ENCODE measurements around the gene OXSR1.
"Not testable (repeated sequence)": the region's sequence is repeated elsewhere in the genome, so short reads cannot be mapped to it uniquely, and the experiment has no call there.

The OXSR1 gene

GRCh38 chr3:38169027-38169317, 3.6 kb downstream of the OXSR1 start:
- DNase-seq: no peak

- no peak for DNase-seq
These were observed 5.4 kb downstream of the OXSR1 start for GRCh38 chr3:38170722-38171121.

- no peak for DNase-seq
These were observed 6.3 kb downstream of the OXSR1 start for GRCh38 chr3:38171622-38172021.

- DNase-seq: no peak
These were observed 8.6 kb downstream of the OXSR1 start for GRCh38 chr3:38173834-38174418.

- no peak for DNase-seq
These were observed 11.8 kb downstream of the OXSR1 start for GRCh38 chr3:38177181-38177580.

GRCh38 chr3:38186781-38187180, 21.4 kb downstream of the OXSR1 start:
- DNase-seq: no peak

- no peak for DNase-seq
These were observed 25.1 kb downstream of the OXSR1 start for GRCh38 chr3:38190481-38190881.

- not testable (repeated sequence) for DNase-seq
These were observed 37.6 kb downstream of the OXSR1 start for GRCh38 chr3:38202931-38203330.

GRCh38 chr3:38203690-38204089, 38.4 kb downstream of the OXSR1 start:
- DNase-seq: no peak

- DNase-seq: no peak
These were observed 39.5 kb downstream of the OXSR1 start for GRCh38 chr3:38204599-38205471.

GRCh38 chr3:38205472-38205805, 40.1 kb downstream of the OXSR1 start:
- no peak for DNase-seq

GRCh38 chr3:38207254-38208003, 42.1 kb downstream of the OXSR1 start:
- DNase-seq: no peak

- DNase-seq: no peak
These were observed 44.9 kb downstream of the OXSR1 start for GRCh38 chr3:38210141-38210757.

- no peak for DNase-seq
These were observed 46.8 kb downstream of the OXSR1 start for GRCh38 chr3:38212141-38212540.

GRCh38 chr3:38214560-38214959, 49.2 kb downstream of the OXSR1 start:
- DNase-seq: no peak

- no peak for DNase-seq
These were observed 54.4 kb downstream of the OXSR1 start for GRCh38 chr3:38219609-38220197.

GRCh38 chr3:38221005-38221404, 55.7 kb downstream of the OXSR1 start:
- no peak for DNase-seq

- DNase-seq: no peak
These were observed 56.8 kb downstream of the OXSR1 start for GRCh38 chr3:38222032-38222634.

GRCh38 chr3:38224357-38224756, 59.0 kb downstream of the OXSR1 start:
- no peak for DNase-seq

GRCh38 chr3:38226273-38226672, 60.9 kb downstream of the OXSR1 start:
- no peak for DNase-seq

- DNase-seq: no peak
These were observed 62.7 kb downstream of the OXSR1 start for GRCh38 chr3:38227989-38228388.

- no peak for DNase-seq
These were observed 63.7 kb downstream of the OXSR1 start for GRCh38 chr3:38229036-38229435.

GRCh38 chr3:38232701-38233100, 67.4 kb downstream of the OXSR1 start:
- DNase-seq: no peak

All from CD4-positive, alpha-beta T cell treated with Interleukin-17A for 4 hours (primary cell).